Sigmoid colon (tissue), 4 donors: ENCODE results near the gene FEM1A.

Source experiments
- CTCF ChIP-seq, 4 experiments: fragments of 450-650 bp in 3 of 4; fragments of 200-600 bp in 1 of 4; IDR thresholded peaks; one replicate each; pipeline ENCODE4 v1.5.1; 2016 to 2019; ENCODE audit warnings: antibody characterized with exemption in 4 of 4, mild to moderate bottlenecking in 3 of 4, moderate library complexity in 2 of 4
- POLR2A ChIP-seq, 2 donors: fragments of 450-650 bp; IDR thresholded peaks; one replicate each; pipeline ENCODE4 v1.6.1; 2016; ENCODE audit warnings: antibody characterized with exemption in 2 of 2, mild to moderate bottlenecking in 2 of 2, moderate library complexity in 2 of 2
- POLR2AphosphoS5 ChIP-seq, 4 donors: sonication (generic); formaldehyde crosslinking; IDR thresholded peaks; one replicate each; pipeline ENCODE4 v1.6.1; 2017; ENCODE audit warnings: antibody characterized with exemption in 4 of 4

DNA sequence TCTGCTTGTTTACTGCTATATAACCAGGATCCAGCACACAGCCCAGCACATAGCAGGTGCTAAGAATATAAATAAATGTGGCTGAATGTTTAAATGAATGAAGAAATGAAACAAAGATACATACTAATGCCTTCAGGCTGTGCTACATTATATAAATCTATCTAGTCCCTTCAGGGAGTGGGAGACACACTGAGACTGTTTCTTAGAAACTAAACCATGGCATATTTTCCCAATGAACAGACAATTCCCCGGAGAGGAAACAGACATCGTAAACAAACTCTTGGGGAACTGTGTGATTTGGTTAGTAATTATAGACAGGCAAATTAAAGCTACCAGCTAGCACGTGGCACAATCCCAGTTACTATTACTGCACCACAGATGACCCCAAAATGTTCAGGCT is 9.7 kb upstream of the FEM1A start:
- TF ChIP-seq POLR2AphosphoS5 (IDR thresholded peaks at IDR 0.05) (no peak), POLR2A (IDR thresholded peaks at IDR 0.05) (no peak), CTCF (IDR thresholded peaks at IDR 0.05) (no peak)
